Esophagus muscularis mucosa (tissue), 4 donors: Measurements from ENCODE around the gene RENBP. TPM values are rescaled to one million over a fixed set of nuclear protein-coding genes. Genes with fewer than 3 reads are reported as not detected.

Source experiments
- DNase-seq: peaks from one replicate; pipeline ENCODE4 v3.0.0-alpha.2; 2017; ENCODE audit errors: extremely low spot score
- H3K27ac ChIP-seq, 4 donors: fragments of 200-600 bp; sonication (generic); replicated peaks in 1 of 4; 1 replicate in 3 of 4; 2 replicates in 1 of 4; pipeline ENCODE4 v1.5.1; 2016 to 2019; ENCODE audit warnings: mild to moderate bottlenecking in 1 of 4
- H3K27me3 ChIP-seq, 4 donors: fragments of 200-600 bp; sonication (generic); one replicate each; pipeline versions ENCODE4 v1.5.1 to v1.6.0; 2016 to 2019
- H3K36me3 ChIP-seq, 4 donors: fragments of 200-600 bp; sonication (generic); one replicate each; pipeline ENCODE4 v1.5.1; 2016 to 2019
- H3K4me1 ChIP-seq, 4 donors: fragments of 200-600 bp; sonication (generic); one replicate each; pipeline ENCODE4 v1.5.1; 2016 to 2019
- H3K4me3 ChIP-seq, 4 donors: fragments of 200-600 bp; sonication (generic); 1 replicate in 2 of 4; 2 replicates in 2 of 4; pipeline ENCODE4 v1.5.1; 2016 to 2019; ENCODE audit warnings: mild to moderate bottlenecking in 4 of 4, moderate library complexity in 1 of 4
- H3K9me3 ChIP-seq, 4 donors: fragments of 200-600 bp; sonication (generic); 1 replicate in 3 of 4; 2 replicates in 1 of 4; pipeline ENCODE4 v1.5.1; 2016 to 2019
- CTCF ChIP-seq, 3 experiments: fragments of 200-600 bp in 2 of 3; fragments of 450-650 bp in 1 of 3; sonication (generic) in 2 of 3; IDR thresholded peaks; one replicate each; pipeline ENCODE4 v1.5.1; 2017 to 2019; ENCODE audit warnings: antibody characterized with exemption in 3 of 3, mild to moderate bottlenecking in 2 of 3, moderate library complexity in 1 of 3
- EP300 ChIP-seq: sonication (generic); formaldehyde crosslinking; IDR thresholded peaks from one replicate; pipeline ENCODE4 v1.6.1; 2017; ENCODE audit warnings: antibody characterized with exemption
- POLR2A ChIP-seq: fragments of 450-650 bp; IDR thresholded peaks from one replicate; pipeline ENCODE4 v1.6.1; 2017; ENCODE audit warnings: antibody characterized with exemption, moderate library complexity, mild to moderate bottlenecking, low read depth
- POLR2AphosphoS5 ChIP-seq, 2 donors: sonication (generic); formaldehyde crosslinking; IDR thresholded peaks; one replicate each; pipeline ENCODE4 v1.6.1; 2017; ENCODE audit warnings: antibody characterized with exemption in 2 of 2
- WGBS: methylation state at CpG from one replicate; pipeline ENCODE4 v1.1.5; 2018; 5-methylcytosine and 5-hydroxymethylcytosine counted together
- intact Hi-C: fragments of 100-400 bp; cut with DNase I; formaldehyde crosslinking; loops from one replicate; pipeline ENCODE4 v1.15.1; 2023
- total RNA-seq, 4 donors: library from RNA; depleted of rRNA; stranded (reverse); fragments of >200 nt; gene quantifications; one replicate each; pipeline versions ENCODE4 v1.1.0 to v1.2.1, GENCODE V29; 2016

Gene RENBP
- total RNA-seq, 4 donors from 2014 or later, result 8.0 to 12.6 (median 9.1) TPM

GRCh38 chrX:153955228-153955732, 10.8 kb upstream of the RENBP start:
- intact Hi-C loops, result no loop called here
- Histone ChIP-seq H3K9me3 (no peaks in the 10 kb centered on the region), H3K36me3 (peaks cover 23 to 99% (median 86%) of the 10 kb centered on the region in 4 donors), H3K4me3 (no peak overlapping the region), H3K4me1 (peaks cover 5 to 54% (median 46%) of the 10 kb centered on the region in 4 donors), H3K27me3 (no peaks in the 10 kb centered on the region), H3K27ac (peak overlapping the region in 3 of 4 donors; percentile 82 to 88 (median 84))
- DNase-seq, result no peak
- WGBS, result 60% methylated on average over 1 of the region's 12 CpGs
- TF ChIP-seq EP300, result no peak
- no peak for TF ChIP-seq POLR2A
- no peak for TF ChIP-seq CTCF (IDR thresholded peaks at IDR 0.05)
- TF ChIP-seq POLR2AphosphoS5 (IDR thresholded peaks at IDR 0.05), result no peak

GRCh38 chrX:153954558-153955227, 10.2 kb upstream of the RENBP start:
- H3K4me1 ChIP-seq, result peaks cover 5 to 60% (median 52%) of the 10 kb centered on the region in 4 donors
- 100% methylated on average over 6 of the region's 44 CpGs for WGBS
- TF ChIP-seq EP300, result no peak
- TF ChIP-seq POLR2A, result no peak
- no peak for TF ChIP-seq CTCF (IDR thresholded peaks at IDR 0.05)
- TF ChIP-seq POLR2AphosphoS5 (IDR thresholded peaks at IDR 0.05), result no peak
- no peaks in the 10 kb centered on the region for H3K27me3 ChIP-seq
- peak overlapping the region; percentile 82 to 88 (median 85) for H3K27ac ChIP-seq
- intact Hi-C loops, result no loop called here
- peak overlapping the region in 3 of 4 donors; percentile 38 to 45 (median 45) for H3K4me3 ChIP-seq
- peaks cover 22 to 99% (median 86%) of the 10 kb centered on the region in 4 donors for H3K36me3 ChIP-seq
- no peaks in the 10 kb centered on the region for H3K9me3 ChIP-seq
- no peak for DNase-seq

GRCh38 chrX:153953892-153954557, 9.6 kb upstream of the RENBP start:
- intact Hi-C loops, result loop anchor here (2.0 kb wide), 1 partner anchor 189 kb away; the partner anchor contains the start of gene PLXNB3
- peaks cover 21 to 99% (median 80%) of the 10 kb centered on the region in 4 donors for H3K36me3 ChIP-seq

GRCh38 chrX:153953342-153953830, 8.9 kb upstream of the RENBP start:
- DNase-seq, result peak; percentile 92
- H3K4me3 ChIP-seq, result peak overlapping the region; percentile 33 to 45 (median 42)
- TF ChIP-seq EP300 (no peak), CTCF (IDR thresholded peaks at IDR 0.05) (peak; percentile 97 to 99 (median 97)), POLR2AphosphoS5 (IDR thresholded peaks at IDR 0.05) (peak; percentile 78 to 81)
- peak overlapping the region; percentile 82 to 88 (median 85) for H3K27ac ChIP-seq
- H3K36me3 ChIP-seq, result peaks cover 21 to 96% (median 74%) of the 10 kb centered on the region in 4 donors
- no peaks in the 10 kb centered on the region for H3K27me3 ChIP-seq
- intact Hi-C loops, result loop anchor here (2.0 kb wide), 1 partner anchor 189 kb away; the partner anchor contains the start of gene PLXNB3
- no peaks in the 10 kb centered on the region for H3K9me3 ChIP-seq
- WGBS, result 30% methylated on average over 12 of the region's 33 CpGs
- peaks cover 12 to 73% (median 65%) of the 10 kb centered on the region in 4 donors for H3K4me1 ChIP-seq

More at GRCh38 chrX:153953892-153954557, 9.6 kb upstream of the RENBP start:
- Histone ChIP-seq H3K4me1 (peaks cover 8 to 67% (median 59%) of the 10 kb centered on the region in 4 donors), H3K9me3 (no peaks in the 10 kb centered on the region), H3K4me3 (peak overlapping the region; percentile 33 to 45 (median 42)), H3K27ac (peak overlapping the region; percentile 82 to 88 (median 85)), H3K27me3 (no peaks in the 10 kb centered on the region)
- WGBS, result 65% methylated on average over 10 of the region's 33 CpGs
- TF ChIP-seq EP300, result no peak
- no peak for TF ChIP-seq POLR2A
- no peak for TF ChIP-seq CTCF (IDR thresholded peaks at IDR 0.05)
- no peak for TF ChIP-seq POLR2AphosphoS5 (IDR thresholded peaks at IDR 0.05)
- DNase-seq, result no peak
